SK-N-MC (cell line): ENCODE data around the gene CRYL1.

Experiments
- DNase-seq: peaks from one replicate; pipeline ENCODE4 v3.0.0-alpha.2; 2011; ENCODE audit warnings: low read depth, low spot score
- H3K27ac ChIP-seq: fragments of 200-600 bp; sonication (generic); 2 replicates; pipeline ENCODE4 v1.5.1; 2016; ENCODE audit warnings: mixed run types
- H3K36me3 ChIP-seq: fragments of 200-600 bp; sonication (generic); 2 replicates; pipeline ENCODE4 v1.6.1; 2017; ENCODE audit warnings: antibody characterized with exemption, low read length, mixed read lengths; ENCODE audit not compliant: insufficient read depth
- H3K4me3 ChIP-seq: fragments of 200-600 bp; sonication (generic); 2 replicates; pipeline ENCODE4 v1.5.1; 2016
- H3K9ac ChIP-seq: fragments of 200-600 bp; sonication (generic); 2 replicates; pipeline ENCODE4 v1.8.0; 2017; ENCODE audit warnings: mixed run types, mixed read lengths; ENCODE audit not compliant: insufficient read length
- H3K9me3 ChIP-seq: fragments of 200-600 bp; sonication (generic); 2 replicates; pipeline ENCODE4 v1.6.1; 2017; ENCODE audit warnings: low read depth, mild to moderate bottlenecking, antibody characterized with exemption, low read length, moderate library complexity, mixed read lengths
- EZH2 ChIP-seq: fragments of 200-600 bp; sonication (generic); IDR thresholded peaks from one replicate; pipeline ENCODE4 v1.6.1; 2017; ENCODE audit warnings: antibody characterized with exemption
- FOXP2 ChIP-seq: optimal IDR thresholded peaks from 2 replicates; pipeline ENCODE3; 2011; ENCODE audit warnings: mild to moderate bottlenecking, moderate library complexity; ENCODE audit not compliant: insufficient read depth; ENCODE audit errors: extremely low read length, control extremely low read depth
- POLR2AphosphoS5 ChIP-seq: IDR thresholded peaks from 2 replicates; pipeline ENCODE4 v1.6.1; 2012; ENCODE audit warnings: mild to moderate bottlenecking, low read depth, low read length, borderline replicate concordance

CRYL1 gene

DNA sequence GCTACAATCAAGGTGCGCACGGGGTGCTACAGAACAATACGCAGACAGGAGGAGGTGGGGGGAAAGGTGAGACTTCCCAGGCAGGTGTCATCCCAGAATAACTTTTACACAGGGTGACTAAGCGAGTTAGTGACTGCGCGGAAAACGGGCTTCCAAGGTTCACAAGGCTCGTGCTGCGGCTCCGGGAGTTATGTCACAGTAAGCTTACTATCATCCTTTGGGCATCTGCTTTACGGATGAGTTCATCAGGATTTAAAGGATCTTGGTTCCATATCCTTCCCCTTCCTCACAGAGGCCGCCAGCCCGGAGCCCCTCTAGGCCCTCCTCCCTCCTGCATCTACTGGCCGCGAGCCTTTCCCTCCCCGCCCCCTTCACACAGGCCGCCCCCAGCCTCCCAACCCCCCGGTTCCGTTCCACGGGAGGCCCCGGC is 40.8 kb upstream of the CRYL1 start:
- peak overlapping the region; percentile 99 for H3K4me3 ChIP-seq
- TF ChIP-seq EZH2 (no peak), POLR2AphosphoS5 (no peak), FOXP2 (no peak)
- H3K27ac ChIP-seq = peak overlapping the region; percentile 88
- no peak for DNase-seq
- peak overlapping the region; percentile 68 for H3K9ac ChIP-seq
- no peaks in the 10 kb centered on the region for H3K36me3 ChIP-seq
- peaks cover 3% of the 10 kb centered on the region; the same call in 1 of the 2 replicates for H3K9me3 ChIP-seq

DNA sequence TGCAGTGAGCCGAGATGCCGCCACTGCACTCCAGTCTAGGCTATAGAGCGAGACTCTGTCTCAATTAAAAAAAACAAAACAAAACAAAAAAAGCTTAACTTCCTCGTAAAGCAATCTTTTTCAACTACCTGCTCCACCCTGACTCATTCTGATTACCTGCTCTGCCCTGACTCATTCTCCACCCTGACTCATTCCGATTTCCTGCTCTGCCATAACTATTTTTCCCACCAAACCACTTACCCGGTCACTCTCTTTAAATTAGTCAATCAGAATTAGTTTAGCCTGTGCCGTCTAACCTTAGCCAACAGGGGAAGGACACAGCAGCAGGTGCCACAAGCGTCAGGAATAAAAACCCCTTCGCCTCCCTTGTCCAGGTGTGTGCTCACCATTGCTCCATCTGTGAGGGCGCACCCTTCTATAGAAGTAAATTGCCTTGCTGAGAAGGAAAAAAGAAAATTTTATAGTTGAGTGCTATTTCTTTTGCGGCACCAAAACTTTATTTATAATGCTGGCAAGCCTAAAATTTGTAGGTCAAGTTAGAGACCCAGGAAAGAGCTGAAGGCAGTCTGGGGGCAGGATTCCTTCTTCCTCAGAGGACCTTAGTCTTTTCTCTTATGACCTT is 39.6 kb upstream of the CRYL1 start:
- Histone ChIP-seq H3K4me3 (no peak overlapping the region), H3K27ac (no peak overlapping the region), H3K36me3 (no peaks in the 10 kb centered on the region), H3K9me3 (peaks cover 3% of the 10 kb centered on the region; the same call in 1 of the 2 replicates), H3K9ac (no peak overlapping the region)
- no peak for DNase-seq
- TF ChIP-seq POLR2AphosphoS5 = no peak
- TF ChIP-seq EZH2 = no peak
- TF ChIP-seq FOXP2 = no peak

DNA sequence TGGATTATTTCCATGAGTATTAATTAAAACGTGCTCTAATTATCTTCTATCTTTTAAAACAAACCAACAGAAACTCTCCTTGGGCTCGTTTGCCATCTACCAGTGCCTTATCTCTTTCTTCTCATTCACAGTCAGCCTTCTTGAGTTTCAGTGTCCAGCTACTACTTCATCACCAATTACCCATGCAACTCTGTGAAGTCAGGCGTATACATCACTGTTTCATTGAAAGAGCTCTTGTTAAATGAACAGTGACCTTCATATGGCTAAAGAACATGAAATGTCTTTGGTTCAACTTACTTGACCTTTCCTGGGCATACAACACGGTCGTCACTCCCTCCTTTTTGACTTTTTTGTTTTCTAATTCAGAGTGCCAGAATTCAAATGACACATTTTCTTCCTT is 36.1 kb upstream of the CRYL1 start:
- no peak for TF ChIP-seq EZH2
- no peak for TF ChIP-seq FOXP2
- TF ChIP-seq POLR2AphosphoS5 = no peak
- Histone ChIP-seq H3K4me3 (no peak overlapping the region), H3K9ac (no peak overlapping the region), H3K9me3 (peaks cover 3% of the 10 kb centered on the region; the same call in 1 of the 2 replicates), H3K27ac (no peak overlapping the region), H3K36me3 (no peaks in the 10 kb centered on the region)
- DNase-seq = no peak

DNA sequence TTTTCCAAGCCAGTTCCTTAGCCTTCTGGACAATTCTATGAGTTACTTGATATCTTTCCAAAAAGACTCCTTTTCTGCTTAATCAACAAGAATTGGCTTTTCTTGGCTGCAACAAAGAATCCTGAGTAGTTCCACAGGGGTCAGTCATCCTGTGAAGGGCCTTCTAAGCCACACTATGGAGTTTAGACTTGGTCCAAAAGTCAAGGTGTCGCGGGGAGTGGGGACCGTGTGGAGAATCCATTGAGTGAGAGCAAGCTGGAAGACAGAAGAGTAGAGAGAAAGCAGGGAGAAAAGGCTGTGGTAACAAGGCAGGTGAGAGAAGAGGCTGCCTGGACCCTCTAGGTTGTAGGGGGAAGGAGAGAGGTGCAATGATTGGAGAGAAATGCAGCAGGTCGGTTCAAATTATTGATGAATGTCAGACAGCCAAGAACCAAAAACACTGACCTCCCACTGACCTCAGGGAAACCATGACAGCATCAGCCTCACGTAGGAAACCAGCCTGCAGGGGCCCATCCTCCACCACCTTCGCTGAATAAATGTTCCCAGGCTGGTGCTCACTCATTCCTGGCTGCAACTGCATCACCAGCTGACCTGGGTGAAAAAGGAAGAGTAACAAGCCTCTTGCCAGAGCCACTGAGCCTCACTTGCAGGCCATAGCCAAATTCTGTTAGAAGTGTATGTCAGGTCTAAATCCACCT is 34.2 kb upstream of the CRYL1 start:
- Histone ChIP-seq H3K27ac (no peak overlapping the region), H3K9me3 (no peaks in the 10 kb centered on the region), H3K9ac (no peak overlapping the region), H3K36me3 (no peaks in the 10 kb centered on the region), H3K4me3 (no peak overlapping the region)
- TF ChIP-seq EZH2 (no peak), FOXP2 (no peak), POLR2AphosphoS5 (no peak)
- DNase-seq = no peak

DNA sequence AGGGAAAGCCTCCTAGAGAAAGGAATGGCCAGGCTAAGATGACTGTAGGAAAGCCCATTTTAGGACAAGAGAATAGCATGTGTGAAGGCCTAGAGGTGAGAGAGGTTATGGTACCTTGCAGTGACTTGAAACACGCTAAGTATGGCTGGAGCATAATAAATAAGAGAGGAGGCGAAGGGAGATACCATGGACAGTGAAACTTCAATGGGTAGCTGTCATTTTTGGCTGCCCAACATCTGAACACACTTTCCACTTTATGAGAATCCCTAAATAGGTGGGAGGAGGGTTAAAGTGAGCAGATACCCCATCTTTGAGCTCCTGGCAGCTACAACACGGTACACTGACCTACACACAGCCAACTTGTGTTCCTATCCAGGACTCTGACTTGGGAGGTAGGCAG is 33.3 kb upstream of the CRYL1 start:
- H3K36me3 ChIP-seq = no peaks in the 10 kb centered on the region
- DNase-seq = no peak
- no peak overlapping the region for H3K27ac ChIP-seq
- no peak overlapping the region for H3K9ac ChIP-seq
- no peak overlapping the region for H3K4me3 ChIP-seq
- H3K9me3 ChIP-seq = no peaks in the 10 kb centered on the region
- no peak for TF ChIP-seq FOXP2
- no peak for TF ChIP-seq EZH2
- TF ChIP-seq POLR2AphosphoS5 = no peak

DNA sequence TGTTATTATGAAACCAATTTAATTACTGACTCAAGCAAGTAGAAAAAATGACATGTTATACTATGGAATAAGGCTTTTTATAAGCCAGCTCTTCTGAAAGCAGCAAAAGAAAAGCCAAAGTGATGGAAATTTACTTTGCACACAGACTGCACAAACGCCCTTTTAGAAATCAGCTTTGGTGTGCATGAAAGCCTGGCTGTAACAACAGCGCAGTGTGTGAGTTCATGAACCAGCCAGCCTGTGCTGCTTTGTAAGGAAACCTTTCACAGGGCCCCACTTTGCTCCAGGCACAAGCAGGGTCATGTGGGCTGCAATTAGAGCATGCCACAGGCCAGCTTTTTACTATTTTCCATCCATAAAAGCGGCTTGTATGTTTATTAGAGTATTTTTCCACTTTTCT is 27.7 kb upstream of the CRYL1 start:
- H3K9me3 ChIP-seq = no peaks in the 10 kb centered on the region
- TF ChIP-seq EZH2 (no peak), FOXP2 (no peak), POLR2AphosphoS5 (no peak)
- no peaks in the 10 kb centered on the region for H3K36me3 ChIP-seq
- H3K4me3 ChIP-seq = peak overlapping the region; percentile 34
- peak overlapping the region; percentile 72 for H3K27ac ChIP-seq
- DNase-seq = peak; percentile 58
- peak overlapping the region; percentile 63 for H3K9ac ChIP-seq

DNA sequence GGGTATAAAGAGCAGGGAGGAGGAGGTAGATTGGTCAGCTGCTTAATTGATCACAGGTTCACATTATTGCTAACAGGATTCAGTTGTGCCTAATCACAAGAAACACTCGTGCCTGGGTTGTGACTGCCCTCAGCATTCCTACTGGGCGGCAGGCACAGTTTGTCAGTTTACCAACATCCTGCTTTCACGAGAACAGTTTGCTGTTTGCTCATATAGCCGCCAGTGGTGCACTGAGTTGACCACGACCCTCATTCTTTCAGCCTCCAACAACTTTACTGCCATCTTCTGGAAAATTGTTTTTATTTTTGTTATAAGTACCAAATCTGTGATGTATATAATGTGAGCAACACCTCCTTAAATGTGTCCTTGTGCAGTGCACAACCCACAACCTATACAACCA is 25.1 kb upstream of the CRYL1 start:
- Histone ChIP-seq H3K9me3 (no peaks in the 10 kb centered on the region), H3K4me3 (no peak overlapping the region), H3K9ac (no peak overlapping the region), H3K27ac (no peak overlapping the region), H3K36me3 (no peaks in the 10 kb centered on the region)
- DNase-seq = no peak
- TF ChIP-seq EZH2 (no peak), POLR2AphosphoS5 (no peak)

DNA sequence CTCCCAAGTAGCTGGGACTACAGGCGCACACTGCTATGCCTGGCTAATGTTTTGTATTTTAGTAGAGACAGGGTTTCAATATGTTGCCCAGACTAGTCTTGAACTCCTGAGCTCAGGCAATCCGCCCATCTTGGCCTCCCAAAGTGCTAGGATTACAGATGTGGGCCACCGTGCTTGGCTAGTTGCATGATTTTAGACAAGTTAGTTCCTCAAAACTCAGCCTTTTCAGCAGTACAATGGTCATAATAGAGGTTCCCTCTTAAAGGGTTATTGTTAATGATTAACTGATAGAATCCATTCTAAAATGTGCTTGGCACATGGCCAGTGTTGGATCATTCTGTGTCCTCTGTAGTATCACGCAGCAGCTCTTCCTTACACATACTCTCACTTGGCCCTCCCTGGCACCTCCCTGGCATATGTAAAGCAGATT is 21.8 kb upstream of the CRYL1 start:
- H3K9me3 ChIP-seq = no peaks in the 10 kb centered on the region
- TF ChIP-seq FOXP2 = no peak
- TF ChIP-seq POLR2AphosphoS5 = no peak
- no peak for TF ChIP-seq EZH2
- no peaks in the 10 kb centered on the region for H3K36me3 ChIP-seq
- no peak overlapping the region for H3K4me3 ChIP-seq
- no peak overlapping the region for H3K27ac ChIP-seq
- H3K9ac ChIP-seq = no peak overlapping the region
- DNase-seq = no peak

DNA sequence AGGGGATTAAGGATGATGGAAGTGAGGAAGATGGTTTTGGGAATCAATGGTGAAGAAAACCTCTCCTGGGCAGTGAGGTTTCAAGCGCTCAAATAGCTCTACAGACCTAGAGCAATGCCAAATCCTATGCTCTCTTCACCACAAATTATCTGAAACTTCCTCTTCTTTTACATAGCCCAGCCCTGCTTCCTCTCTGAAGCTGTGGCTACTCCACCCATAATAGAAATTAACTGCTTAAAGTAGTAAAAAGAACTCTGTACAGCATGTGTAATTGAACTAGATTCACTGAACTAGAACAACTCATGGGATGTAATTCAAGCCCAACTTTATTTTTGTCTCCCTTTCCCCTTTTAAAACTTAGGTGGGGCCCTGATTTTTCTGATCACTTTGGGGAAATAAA is 20.9 kb upstream of the CRYL1 start:
- H3K36me3 ChIP-seq = no peaks in the 10 kb centered on the region
- no peak for TF ChIP-seq POLR2AphosphoS5
- TF ChIP-seq EZH2 = no peak
- TF ChIP-seq FOXP2 = no peak
- DNase-seq = no peak
- H3K9me3 ChIP-seq = no peaks in the 10 kb centered on the region
- H3K9ac ChIP-seq = no peak overlapping the region
- H3K27ac ChIP-seq = no peak overlapping the region
- H3K4me3 ChIP-seq = no peak overlapping the region
